ENCODE data around the gene NOM1. TPM values are rescaled to one million over a fixed set of nuclear protein-coding genes. Genes with fewer than 3 reads are reported as not detected.

Gene NOM1
- total RNA-seq, 1 experiment from 2014 or later, result 31.7 TPM

DNA sequence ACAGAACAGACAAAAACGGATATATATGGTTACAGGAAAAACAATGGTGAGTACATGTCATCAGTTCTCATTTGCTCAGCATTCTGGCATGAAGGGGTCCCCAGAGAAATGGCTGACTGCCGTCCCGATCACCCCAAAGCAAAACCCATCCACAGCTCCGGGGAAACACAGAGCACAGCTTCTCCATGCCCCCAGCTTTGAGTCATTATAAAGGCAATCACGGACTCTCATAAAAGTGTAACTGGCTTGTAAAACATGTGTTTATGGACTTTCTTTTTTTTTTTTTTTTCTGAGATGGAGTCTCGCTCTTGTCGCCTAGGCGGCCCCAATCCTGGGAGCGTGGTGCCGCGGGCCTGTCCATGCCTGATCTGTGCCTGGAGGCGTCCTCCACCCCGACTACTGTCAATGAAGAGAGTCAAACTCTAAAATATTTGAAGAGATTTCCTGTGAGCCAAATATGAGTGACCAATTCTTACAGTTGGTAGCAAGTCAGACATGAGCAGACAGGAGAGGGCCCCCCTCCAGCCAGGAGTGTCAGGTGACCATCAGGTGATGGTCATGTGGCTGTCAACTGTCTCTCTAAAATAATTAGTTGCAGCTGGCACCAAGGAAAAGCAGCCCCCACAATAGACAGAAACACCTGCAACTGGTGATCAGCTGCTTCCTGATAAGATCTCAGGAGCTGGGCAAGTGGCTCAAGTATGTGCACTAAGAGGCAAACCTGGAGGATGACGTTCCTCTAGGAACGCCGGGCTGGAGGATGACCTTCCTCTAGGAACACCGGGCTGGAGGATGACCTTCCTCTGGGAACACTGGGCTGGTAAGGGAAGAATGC, 21.7 kb upstream of the NOM1 start:
- H3K4me1 ChIP-seq (ENCODE audit: insufficient read depth, low read length), result no peaks in the 10 kb centered on the region
- no peak overlapping the region for H2BK20ac ChIP-seq (ENCODE audit: low read depth, low read length, poor library complexity, severe bottlenecking)
- Mint-ChIP-seq H3K36me3 (ENCODE audit: insufficient read depth in 1 of 3, low read depth in 3 of 3) (no peaks in the 10 kb centered on the region), H3K9me3 (no peaks in the 10 kb centered on the region), H3K4me3 (no peak overlapping the region), H3K4me1 (peaks cover 6% of the 10 kb centered on the region in 2 experiments), H3K27ac (no peak overlapping the region), H3K27me3 (ENCODE audit: low read depth) (peaks cover 12% of the 10 kb centered on the region)
- WGBS (ENCODE audit: extremely low coverage, insufficient read length, low lambda C conversion rate), result no CpG with 5 or more reads among the region's 17 CpGs
- H3K23me2 ChIP-seq (ENCODE audit: insufficient read length, low read depth, low read length, poor library complexity, severe bottlenecking), result no peaks in the 10 kb centered on the region
- H3K27me3 ChIP-seq (ENCODE audit: insufficient read depth, low read length), result no peaks in the 10 kb centered on the region
- H4K5ac ChIP-seq (ENCODE audit: insufficient read length, low read depth, low read length), result no peak overlapping the region
- H3K27ac ChIP-seq (ENCODE audit: insufficient read length, low read depth, low read length), result no peak overlapping the region
- H3K18ac ChIP-seq (ENCODE audit: insufficient read length, low read depth, low read length), result no peak overlapping the region
- TF ChIP-seq, protein P1, sequence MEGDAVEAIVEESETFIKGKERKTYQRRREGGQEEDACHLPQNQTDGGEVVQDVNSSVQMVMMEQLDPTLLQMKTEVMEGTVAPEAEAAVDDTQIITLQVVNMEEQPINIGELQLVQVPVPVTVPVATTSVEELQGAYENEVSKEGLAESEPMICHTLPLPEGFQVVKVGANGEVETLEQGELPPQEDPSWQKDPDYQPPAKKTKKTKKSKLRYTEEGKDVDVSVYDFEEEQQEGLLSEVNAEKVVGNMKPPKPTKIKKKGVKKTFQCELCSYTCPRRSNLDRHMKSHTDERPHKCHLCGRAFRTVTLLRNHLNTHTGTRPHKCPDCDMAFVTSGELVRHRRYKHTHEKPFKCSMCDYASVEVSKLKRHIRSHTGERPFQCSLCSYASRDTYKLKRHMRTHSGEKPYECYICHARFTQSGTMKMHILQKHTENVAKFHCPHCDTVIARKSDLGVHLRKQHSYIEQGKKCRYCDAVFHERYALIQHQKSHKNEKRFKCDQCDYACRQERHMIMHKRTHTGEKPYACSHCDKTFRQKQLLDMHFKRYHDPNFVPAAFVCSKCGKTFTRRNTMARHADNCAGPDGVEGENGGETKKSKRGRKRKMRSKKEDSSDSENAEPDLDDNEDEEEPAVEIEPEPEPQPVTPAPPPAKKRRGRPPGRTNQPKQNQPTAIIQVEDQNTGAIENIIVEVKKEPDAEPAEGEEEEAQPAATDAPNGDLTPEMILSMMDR (conservative IDR thresholded peaks at IDR 0.05), result no peak
- no peak overlapping the region for H3K4ac ChIP-seq (ENCODE audit: low read depth, low read length)
- no peak overlapping the region for H2BK5ac ChIP-seq (ENCODE audit: insufficient read length, low read length)
- H3T11ph ChIP-seq (ENCODE audit: low read length), result no peak overlapping the region
- no peak overlapping the region for H4K91ac ChIP-seq (ENCODE audit: insufficient read length, low read depth, low read length)
- DNase-seq, result no peak
- H3K9me3 ChIP-seq (ENCODE audit: control insufficient read depth, low read depth, low read length), result no peaks in the 10 kb centered on the region
- H3K23ac ChIP-seq (ENCODE audit: insufficient read length, low read depth, low read length), result no peak overlapping the region
- no peak overlapping the region for H2BK12ac ChIP-seq (ENCODE audit: insufficient read length, low read depth, low read length)
- H3K56ac ChIP-seq (ENCODE audit: insufficient read length, low read depth, low read length), result no peak overlapping the region
- H2AFZ ChIP-seq (ENCODE audit: low read length), result no peak overlapping the region
- no peak overlapping the region for H3K4me2 ChIP-seq (ENCODE audit: insufficient read depth, insufficient read length, low read length)
- no peak overlapping the region for H3K9ac ChIP-seq (ENCODE audit: extremely low read depth, insufficient read length, low read length)
- no peak overlapping the region for H4K8ac ChIP-seq (replicated peaks; ENCODE audit: insufficient read length, low read depth, low read length)
- H2BK15ac ChIP-seq (ENCODE audit: low read depth, low read length), result no peak overlapping the region
- H2BK120ac ChIP-seq (ENCODE audit: low read depth, low read length, poor library complexity, severe bottlenecking), result no peak overlapping the region
- H3K79me1 ChIP-seq (ENCODE audit: insufficient read depth, low read depth, low read length, poor library complexity, severe bottlenecking), result no peaks in the 10 kb centered on the region
- H4K20me1 ChIP-seq (ENCODE audit: control insufficient read depth, insufficient read depth, insufficient read length), result no peaks in the 10 kb centered on the region
- H3K79me2 ChIP-seq (ENCODE audit: insufficient read depth, low read length), result no peaks in the 10 kb centered on the region
- no peak overlapping the region for H3K14ac ChIP-seq (ENCODE audit: insufficient read depth, low read length)
- no peak overlapping the region for H2AK5ac ChIP-seq (ENCODE audit: insufficient read length, low read length)

Measured in H9 (cell line).